ENCODE measurements around the gene APOBEC4.

GRCh38 chr1:183600634-183601033, 52.5 kb downstream of the APOBEC4 start:
- no peak for TF ChIP-seq RCOR1 (IDR thresholded peaks at IDR 0.05; ENCODE audit: insufficient replicate concordance, low read length)
- TF ChIP-seq POLR2A (IDR thresholded peaks at IDR 0.05; ENCODE audit: low read depth, low read length) = no peak
- TF ChIP-seq RAD21 (IDR thresholded peaks at IDR 0.05; ENCODE audit: low read length) = no peak
- no peak for TF ChIP-seq MAZ (IDR thresholded peaks at IDR 0.05; ENCODE audit: borderline replicate concordance, low read depth, low read length)
- no peak for TF ChIP-seq CTCF (conservative IDR thresholded peaks at IDR 0.05; ENCODE audit: low read depth, low read length)
- no peak for TF ChIP-seq MAFK (IDR thresholded peaks at IDR 0.05; ENCODE audit: low read depth, low read length)
- no peak for TF ChIP-seq MXI1 (IDR thresholded peaks at IDR 0.05; ENCODE audit: borderline replicate concordance, low read depth, low read length)
- no peak for TF ChIP-seq BHLHE40 (IDR thresholded peaks at IDR 0.05; ENCODE audit: low read depth, low read length)
- no peak for TF ChIP-seq FOS (IDR thresholded peaks at IDR 0.05; ENCODE audit: low read depth, low read length)
- TF ChIP-seq CEBPB (IDR thresholded peaks at IDR 0.05; ENCODE audit: low read depth, low read length) = no peak
- no peak for TF ChIP-seq ELK1 (IDR thresholded peaks at IDR 0.05; ENCODE audit: borderline replicate concordance, low read depth, low read length)
